ENCODE measurements around the gene ALG14. TPM values are rescaled to one million over a fixed set of nuclear protein-coding genes. Genes with fewer than 3 reads are reported as not detected.
A peak's percentile ranks its signal among the peaks of the same experiment; 100 is the strongest.

Gene ALG14
- total and polyA plus RNA-seq, 7 experiments from 2014 or later: 1.1 to 3.2 (median 1.7) TPM

DNA sequence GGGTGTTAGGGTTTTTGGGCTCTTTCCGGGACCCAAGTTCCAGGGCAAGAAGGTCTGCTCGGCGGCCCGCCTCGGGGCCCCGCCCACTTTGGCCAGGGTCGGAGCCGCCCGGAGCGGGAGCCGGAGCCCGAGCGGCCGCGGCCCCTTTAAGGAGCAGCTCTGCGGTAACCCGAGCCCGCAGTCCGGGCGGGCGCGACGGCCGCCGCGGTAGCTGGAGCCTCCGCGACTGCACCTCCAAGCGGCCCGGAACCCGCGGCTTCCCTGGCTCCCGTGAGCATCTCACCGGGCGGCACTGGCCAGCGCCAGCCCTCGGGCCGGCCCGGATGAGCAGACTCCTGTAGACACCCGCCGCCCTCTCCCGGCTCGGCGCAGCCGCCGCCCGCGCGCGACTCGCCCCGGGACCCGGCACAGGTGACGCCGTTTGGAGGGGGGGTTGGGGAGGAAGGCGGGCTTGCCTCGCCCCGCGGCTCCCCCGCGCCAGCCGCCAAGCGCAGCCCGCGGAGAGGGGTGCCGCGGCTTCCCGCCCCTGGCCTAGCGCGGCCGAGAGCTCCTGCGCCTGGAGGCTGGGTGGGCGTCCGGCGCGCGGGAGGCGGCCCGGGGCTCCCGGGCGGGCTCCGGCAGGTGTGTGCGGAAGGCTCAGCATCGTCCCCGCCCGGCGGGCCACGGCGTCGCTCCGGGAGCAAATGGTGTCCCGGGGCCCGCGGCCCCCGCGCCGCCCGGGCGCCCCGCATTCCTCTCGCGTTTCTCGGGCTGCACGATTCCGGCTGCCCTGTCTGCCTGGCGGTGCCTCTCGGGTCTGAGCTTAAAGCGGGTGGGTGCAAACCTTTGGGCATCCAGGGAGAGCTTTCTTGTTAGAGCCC lies 44.7 kb upstream of the ALG14 start, which contains the start of gene TLCD4:
Gene TLCD4, plus strand, starts transcription at position 149 of the 860 bp plus-strand sequence. CDS start 26,547 bp downstream, outside the sequence.
- intact Hi-C loops (cut with micrococcal nuclease): loop anchor here (1.0 to 10.0 kb wide), 6 partner anchors 45 to 1210 kb away; partner anchors contain the start of genes RWDD3 (in 2 of the 2), ABCD3 (in 1 of the 2), ALG14 (in 1 of the 2) and GCLM (in 1 of the 2)
- H3K27ac ChIP-seq (ENCODE audit: low read depth, low read length): no peak within 1 kb of the TSS
- peak within 1 kb of the TSS; percentile 76 to 97 (median 91) for H3K4me3 Mint-ChIP-seq

GRCh38 chr1:95116580-95117206 lies 43.9 kb upstream of the ALG14 start:
- Mint-ChIP-seq H3K36me3 (peaks cover 0 to 2% (median 0%) of the 10 kb centered on the region in 5 donors), H3K9me3 (peaks cover 0 to 5% (median 0%) of the 10 kb centered on the region in 11 donors), H3K27ac (peak overlapping the region in 3 of 9 donors; percentile 5 to 86 (median 33)), H3K4me1 (peaks cover 0 to 14% (median 9%) of the 10 kb centered on the region in 7 donors), H3K4me3 (peak overlapping the region; percentile 73 to 97 (median 91)), H3K27me3 (peaks cover 21 to 67% (median 52%) of the 10 kb centered on the region in 5 donors)
- DNase-seq (peak; percentile 8 to 53 (median 44)), ATAC-seq (peak; percentile 77)
- POLR2A ChIA-PET: interaction anchor here (1.2 kb wide), 1 partner anchor 123 kb away, joined by 3 read pairs; no protein-coding TSS in a partner anchor
- Histone ChIP-seq H3K36me3 (ENCODE audit: control insufficient read depth in 2 of 3, insufficient read depth in 3 of 3, low read length in 3 of 3) (no peaks in the 10 kb centered on the region), H3K27ac (ENCODE audit: low read depth, low read length) (no peak overlapping the region), H3K4me3 (ENCODE audit: low read length) (peak overlapping the region; percentile 57), H3K4me1 (ENCODE audit: control insufficient read depth in 2 of 2, insufficient read depth in 2 of 2, low read length in 2 of 2) (peaks cover 4% of the 10 kb centered on the region in 2 donors), H3K9me3 (ENCODE audit: control insufficient read depth in 2 of 3, low read length in 3 of 3) (no peaks in the 10 kb centered on the region), H3K27me3 (ENCODE audit: control insufficient read depth in 2 of 2, insufficient read depth in 2 of 2, low read length in 2 of 2) (peaks cover 0 to 3% of the 10 kb centered on the region in 2 donors)
- intact Hi-C loops (cut with micrococcal nuclease): loop anchor here (1.0 to 10.0 kb wide), 7 partner anchors 44 to 1209 kb away; partner anchors contain the start of genes ALG14 (in 2 of the 2), RWDD3 (in 2 of the 2), ABCD3 (in 1 of the 2) and GCLM (in 1 of the 2)
- CTCF ChIA-PET: interaction anchor here (1.2 to 2.2 kb wide), 2 partner anchors 64 to 117 kb away, joined by 4 to 9 read pairs; partner anchors contain the start of gene RWDD3

More for the DNA sequence above, 44.7 kb upstream of the ALG14 start, which contains the start of gene TLCD4:
- Histone ChIP-seq H3K4me3 (ENCODE audit: low read length) (peak within 1 kb of the TSS; percentile 57), H3K36me3 (ENCODE audit: control insufficient read depth in 2 of 3, insufficient read depth in 3 of 3, low read length in 3 of 3) (no peaks in the 10 kb centered on the region), H3K9me3 (ENCODE audit: control insufficient read depth in 2 of 3, low read length in 3 of 3) (no peaks in the 10 kb centered on the region), H3K27me3 (ENCODE audit: control insufficient read depth in 2 of 2, insufficient read depth in 2 of 2, low read length in 2 of 2) (peaks cover 0 to 3% of the 10 kb centered on the region in 2 donors), H3K4me1 (ENCODE audit: control insufficient read depth in 2 of 2, insufficient read depth in 2 of 2, low read length in 2 of 2) (peaks cover 4% of the 10 kb centered on the region in 2 donors)
- CTCF ChIA-PET: interaction anchor here (2.2 kb wide), 1 partner anchor 116 kb away, joined by 9 read pairs; the partner anchor contains the start of gene RWDD3
- Mint-ChIP-seq H3K4me1 (peaks cover 0 to 14% (median 9%) of the 10 kb centered on the region in 7 donors), H3K27ac (peak within 1 kb of the TSS in 4 of 9 donors; percentile 5 to 86 (median 46)), H3K27me3 (peaks cover 28 to 62% (median 50%) of the 10 kb centered on the region in 5 donors), H3K9me3 (peaks cover 0 to 5% (median 0%) of the 10 kb centered on the region in 11 donors), H3K36me3 (peaks cover 0 to 2% (median 0%) of the 10 kb centered on the region in 5 donors)
- DNase-seq (peak; percentile 22 to 50 (median 35)), ATAC-seq (peak; percentile 73)
- POLR2A ChIA-PET: interaction anchor here (1.2 kb wide), 1 partner anchor 123 kb away, joined by 3 read pairs; no protein-coding TSS in a partner anchor

- POLR2A ChIA-PET: no interaction called here
- Histone ChIP-seq H3K36me3 (ENCODE audit: control insufficient read depth in 2 of 3, insufficient read depth in 3 of 3, low read length in 3 of 3) (no peaks in the 10 kb centered on the region), H3K27me3 (ENCODE audit: control insufficient read depth in 2 of 2, insufficient read depth in 2 of 2, low read length in 2 of 2) (peaks cover 0 to 3% of the 10 kb centered on the region in 2 donors), H3K4me1 (ENCODE audit: control insufficient read depth in 2 of 2, insufficient read depth in 2 of 2, low read length in 2 of 2) (peaks cover 4% of the 10 kb centered on the region in 2 donors), H3K4me3 (ENCODE audit: low read length) (no peak overlapping the region), H3K9me3 (ENCODE audit: control insufficient read depth in 2 of 3, low read length in 3 of 3) (no peaks in the 10 kb centered on the region), H3K27ac (ENCODE audit: low read depth, low read length) (no peak overlapping the region)
- peaks cover 26 to 67% (median 52%) of the 10 kb centered on the region in 5 donors for H3K27me3 Mint-ChIP-seq
- no peak for DNase-seq
- no peak overlapping the region for H3K27ac Mint-ChIP-seq
- intact Hi-C loops (cut with micrococcal nuclease): loop anchor here (1.0 to 10.0 kb wide), 6 partner anchors 43 to 1208 kb away; partner anchors contain the start of genes ALG14 (in 2 of the 2), ABCD3 (in 1 of the 2), GCLM (in 1 of the 2) and RWDD3 (in 1 of the 2)
- H3K36me3 Mint-ChIP-seq: peaks cover 0 to 2% (median 0%) of the 10 kb centered on the region in 5 donors
- H3K4me1 Mint-ChIP-seq: peaks cover 0 to 14% (median 9%) of the 10 kb centered on the region in 7 donors
- CTCF ChIA-PET: interaction anchor here (0.6 to 1.2 kb wide), 2 partner anchors 24 to 64 kb away, joined by 3 to 4 read pairs; no protein-coding TSS in a partner anchor
- ATAC-seq: no peak
- peaks cover 0 to 5% (median 0%) of the 10 kb centered on the region in 11 donors for H3K9me3 Mint-ChIP-seq
- peak overlapping the region in 5 of 10 donors; percentile 5 to 67 (median 29) for H3K4me3 Mint-ChIP-seq
These were observed 43.0 kb upstream of the ALG14 start for GRCh38 chr1:95115708-95116137.

- Histone ChIP-seq H3K9me3 (ENCODE audit: control insufficient read depth in 2 of 3, low read length in 3 of 3) (no peaks in the 10 kb centered on the region), H3K36me3 (ENCODE audit: control insufficient read depth in 2 of 3, insufficient read depth in 3 of 3, low read length in 3 of 3) (no peaks in the 10 kb centered on the region), H3K27ac (ENCODE audit: low read depth, low read length) (no peak overlapping the region), H3K27me3 (ENCODE audit: control insufficient read depth in 2 of 2, insufficient read depth in 2 of 2, low read length in 2 of 2) (peaks cover 0 to 3% of the 10 kb centered on the region in 2 donors), H3K4me3 (ENCODE audit: low read length) (no peak overlapping the region), H3K4me1 (ENCODE audit: control insufficient read depth in 2 of 2, insufficient read depth in 2 of 2, low read length in 2 of 2) (peaks cover 4% of the 10 kb centered on the region in 2 donors)
- intact Hi-C loops (cut with micrococcal nuclease): loop anchor here in 1 of 2 donors (10.0 kb wide), 1 partner anchor 121 kb away; the partner anchor contains the start of gene RWDD3
- Mint-ChIP-seq H3K4me1 (peaks cover 0 to 10% (median 9%) of the 10 kb centered on the region in 7 donors), H3K36me3 (peaks cover 0 to 2% (median 0%) of the 10 kb centered on the region in 5 donors), H3K9me3 (peaks cover 0 to 5% (median 0%) of the 10 kb centered on the region in 11 donors), H3K27me3 (peaks cover 21 to 49% (median 37%) of the 10 kb centered on the region in 5 donors), H3K4me3 (no peak overlapping the region), H3K27ac (peak overlapping the region in 1 of 9 donors; percentile 25)
- DNase-seq (no peak), ATAC-seq (no peak)
- ChIA-PET CTCF (no interaction called here), POLR2A (no interaction called here)
These were observed 40.9 kb upstream of the ALG14 start for GRCh38 chr1:95113684-95114083.

DNA sequence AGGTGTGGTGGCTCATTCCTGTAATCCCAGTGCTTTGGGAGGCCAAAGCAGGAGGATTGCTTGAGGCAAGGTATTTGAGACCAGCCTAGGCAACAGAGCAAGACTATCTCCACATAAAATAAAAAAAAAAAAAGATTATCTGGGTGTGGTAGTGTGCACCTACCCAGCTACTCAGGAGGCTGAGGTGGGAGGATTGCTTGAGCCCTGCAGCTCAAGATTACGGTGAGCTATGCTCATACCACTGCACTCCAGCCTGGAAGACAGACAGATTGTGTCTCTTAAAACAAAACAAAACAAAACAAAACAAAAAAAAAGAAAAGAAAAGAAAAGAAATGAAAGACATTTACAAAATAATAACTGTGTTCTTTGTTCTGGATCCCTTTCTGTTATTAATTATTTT lies 38.3 kb upstream of the ALG14 start:
- no peak overlapping the region for H3K27ac Mint-ChIP-seq
- H3K4me3 Mint-ChIP-seq: no peak overlapping the region
- H3K36me3 Mint-ChIP-seq: no peaks in the 10 kb centered on the region
- ChIA-PET POLR2A (no interaction called here), CTCF (no interaction called here)
- H3K9me3 ChIP-seq (ENCODE audit: control insufficient read depth in 2 of 3, low read length in 3 of 3): no peaks in the 10 kb centered on the region
- peaks cover 15 to 30% (median 24%) of the 10 kb centered on the region in 5 donors for H3K27me3 Mint-ChIP-seq
- ATAC-seq (no peak), DNase-seq (no peak)
- H3K27me3 ChIP-seq (ENCODE audit: control insufficient read depth in 2 of 2, insufficient read depth in 2 of 2, low read length in 2 of 2): no peaks in the 10 kb centered on the region
- no peaks in the 10 kb centered on the region for H3K4me1 Mint-ChIP-seq
- H3K9me3 Mint-ChIP-seq: peaks cover 0 to 2% (median 0%) of the 10 kb centered on the region in 11 donors
- no peaks in the 10 kb centered on the region for H3K36me3 ChIP-seq (ENCODE audit: control insufficient read depth in 2 of 3, insufficient read depth in 3 of 3, low read length in 3 of 3)
- no peak overlapping the region for H3K27ac ChIP-seq (ENCODE audit: low read depth, low read length)
- no peaks in the 10 kb centered on the region for H3K4me1 ChIP-seq (ENCODE audit: control insufficient read depth in 2 of 2, insufficient read depth in 2 of 2, low read length in 2 of 2)
- no peak overlapping the region for H3K4me3 ChIP-seq (ENCODE audit: low read length)
- intact Hi-C loops (cut with micrococcal nuclease): loop anchor here in 1 of 2 donors (10.0 kb wide), 1 partner anchor 124 kb away; the partner anchor contains the start of gene RWDD3

All from naive thymus-derived CD4-positive, alpha-beta T cell (primary cell).